Neuronal stem cell (in vitro differentiated cells): ENCODE results near the gene GPR26.
A peak's percentile ranks its signal among the peaks of the same experiment; 100 is the strongest.

Source experiments
- DNase-seq: peaks from one replicate; pipeline ENCODE4 v3.0.0-alpha.2; 2013; ENCODE audit warnings: low spot score
- H2AFZ ChIP-seq: one replicate; pipeline ENCODE4 v1.6.1; 2013; ENCODE audit warnings: mild to moderate bottlenecking, low read length, inconsistent platforms
- H2AK5ac ChIP-seq: 2 replicates; pipeline ENCODE4 v1.6.1; 2013; ENCODE audit warnings: low read depth, mild to moderate bottlenecking, inconsistent platforms, low read length, moderate library complexity, mixed read lengths
- H2BK120ac ChIP-seq: 2 replicates; pipeline ENCODE4 v1.6.1; 2013; ENCODE audit warnings: low read depth, mild to moderate bottlenecking, inconsistent platforms, low read length, moderate library complexity, mixed read lengths
- H2BK12ac ChIP-seq: one replicate; pipeline ENCODE4 v1.6.1; 2013; ENCODE audit warnings: low read length, inconsistent platforms
- H2BK15ac ChIP-seq: 2 replicates; pipeline ENCODE4 v1.6.1; 2013; ENCODE audit warnings: mild to moderate bottlenecking, low read length, inconsistent platforms, mixed read lengths
- H2BK5ac ChIP-seq: one replicate; pipeline ENCODE4 v1.6.1; 2013; ENCODE audit warnings: inconsistent platforms, mild to moderate bottlenecking, low read length, moderate library complexity
- H3K14ac ChIP-seq: one replicate; pipeline ENCODE4 v1.6.1; 2013; ENCODE audit warnings: low read length, inconsistent platforms
- H3K18ac ChIP-seq: 2 replicates; pipeline ENCODE4 v1.6.1; 2013; ENCODE audit warnings: low read length, inconsistent platforms
- H3K23ac ChIP-seq: 2 replicates; pipeline ENCODE4 v1.6.1; 2013; ENCODE audit warnings: low read depth, mild to moderate bottlenecking, mixed read lengths, low read length, inconsistent platforms; ENCODE audit not compliant: poor library complexity
- H3K27ac ChIP-seq: replicated peaks from 3 replicates; pipeline ENCODE4 v1.5.1; 2013; ENCODE audit warnings: low read length, inconsistent platforms
- H3K27me3 ChIP-seq, 3 experiments: 2 replicates each; pipeline ENCODE4 v1.6.1; 2013; ENCODE audit warnings: low read length in 3 of 3, mild to moderate bottlenecking in 2 of 3, inconsistent platforms in 1 of 3, low read depth in 1 of 3, mixed read lengths in 1 of 3, moderate library complexity in 1 of 3; ENCODE audit not compliant: control insufficient read depth in 3 of 3, insufficient read depth in 3 of 3
- H3K36me3 ChIP-seq, 2 donors: replicated peaks in 1 of 2; 2 replicates each; pipeline ENCODE4 v1.6.1; 2013; ENCODE audit warnings: low read length in 2 of 2; ENCODE audit not compliant: control insufficient read depth in 2 of 2, insufficient read depth in 2 of 2
- H3K4ac ChIP-seq: 2 replicates; pipeline ENCODE4 v1.6.1; 2013; ENCODE audit warnings: inconsistent platforms, mild to moderate bottlenecking, low read length, moderate library complexity
- H3K4me1 ChIP-seq, 2 donors: 1 replicate in 1 of 2; 2 replicates in 1 of 2; pipeline ENCODE4 v1.6.1; 2013; ENCODE audit warnings: low read length in 2 of 2, low read depth in 1 of 2; ENCODE audit not compliant: control insufficient read depth in 2 of 2, insufficient read depth in 1 of 2
- H3K4me2 ChIP-seq: one replicate; pipeline ENCODE4 v1.6.1; 2013; ENCODE audit warnings: mild to moderate bottlenecking, low read length, inconsistent platforms; ENCODE audit not compliant: insufficient read depth, poor library complexity, severe bottlenecking
- H3K4me3 ChIP-seq, 2 donors: 2 replicates each; pipeline ENCODE4 v1.5.1; 2013; ENCODE audit warnings: low read length in 2 of 2, mild to moderate bottlenecking in 2 of 2, inconsistent platforms in 1 of 2, moderate library complexity in 1 of 2
- H3K79me1 ChIP-seq: one replicate; pipeline ENCODE4 v1.6.1; 2013; ENCODE audit warnings: low read depth, mild to moderate bottlenecking, inconsistent platforms, low read length, moderate library complexity
- H3K9ac ChIP-seq: one replicate; pipeline ENCODE4 v1.6.1; 2013; ENCODE audit warnings: mild to moderate bottlenecking, low read depth, low read length, inconsistent platforms; ENCODE audit not compliant: poor library complexity
- H3K9me3 ChIP-seq, 2 donors: replicated peaks in 1 of 2; 2 replicates each; pipeline versions ENCODE3 to v1.6.1; 2013; ENCODE audit warnings: low read length in 2 of 2, mild to moderate bottlenecking in 2 of 2, inconsistent platforms in 1 of 2, low read depth in 1 of 2, mixed read lengths in 1 of 2, moderate library complexity in 1 of 2; ENCODE audit not compliant: control insufficient read depth in 2 of 2, insufficient read depth in 1 of 2
- H4K8ac ChIP-seq: one replicate; pipeline ENCODE4 v1.6.1; 2013; ENCODE audit warnings: low read depth, mild to moderate bottlenecking, inconsistent platforms, low read length, moderate library complexity
- H4K91ac ChIP-seq: one replicate; pipeline ENCODE4 v1.6.1; 2013; ENCODE audit warnings: low read length, low read depth, mild to moderate bottlenecking, inconsistent platforms; ENCODE audit not compliant: poor library complexity
- WGBS, 2 donors: extraction: QIAGEN DNeasy Blood & Tissue Kit; methylation state at CpG; one replicate each; pipeline ENCODE4 v1.1.7; 2013; ENCODE audit warnings: missing lambda C conversion rate in 2 of 2, mixed read lengths in 1 of 2; ENCODE audit not compliant: insufficient read length in 2 of 2, insufficient replicate concordance in 1 of 2; ENCODE audit errors: extremely low coverage in 2 of 2; 5-methylcytosine and 5-hydroxymethylcytosine counted together

GPR26 gene

GRCh38 chr10:123741146-123741545 lies 75.0 kb downstream of the GPR26 start:
- Histone ChIP-seq H3K4me1 (peaks cover 0 to 2% of the 10 kb centered on the region in 2 donors), H3K23ac (no peak overlapping the region), H3K9ac (no peak overlapping the region), H4K91ac (no peak overlapping the region), H2BK15ac (peak overlapping the region; percentile 43), H2BK12ac (no peak overlapping the region), H2AFZ (no peak overlapping the region), H4K8ac (no peak overlapping the region), H2BK120ac (no peak overlapping the region), H3K4me3 (no peak overlapping the region), H2AK5ac (no peak overlapping the region), H3K27ac (no peak overlapping the region), H3K9me3 (no peaks in the 10 kb centered on the region), H2BK5ac (no peak overlapping the region), H3K4me2 (no peak overlapping the region), H3K36me3 (no peaks in the 10 kb centered on the region), H3K79me1 (no peaks in the 10 kb centered on the region), H3K27me3 (no peaks in the 10 kb centered on the region), H3K18ac (peak overlapping the region; percentile 6), H3K4ac (no peak overlapping the region), H3K14ac (peak overlapping the region; percentile 72)
- WGBS, 2 donors, result no CpG with 5 or more reads among the region's 7 CpGs
- DNase-seq, result no peak

DNA sequence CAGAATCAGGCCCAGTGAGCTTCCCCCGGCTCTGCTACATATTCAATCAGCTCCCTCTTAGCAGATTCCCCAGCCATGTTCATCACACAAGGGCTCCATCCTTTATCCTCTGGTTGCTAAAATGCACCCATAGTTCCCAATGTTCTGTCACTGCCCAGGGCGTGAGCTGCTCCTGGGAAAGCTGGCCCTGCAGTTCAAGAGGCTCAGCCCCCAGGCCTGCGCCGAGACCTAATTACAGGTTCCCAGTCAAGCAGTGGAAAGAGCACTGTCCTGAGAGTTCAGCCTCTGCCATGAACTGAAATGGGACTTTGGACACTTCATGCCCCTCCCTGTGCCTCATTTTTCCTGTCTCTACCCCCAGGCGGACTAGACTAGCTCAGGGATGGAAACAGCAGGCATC lies 75.6 kb downstream of the GPR26 start:
- no peak overlapping the region for H3K14ac ChIP-seq
- H3K23ac ChIP-seq, result no peak overlapping the region
- H3K4ac ChIP-seq, result no peak overlapping the region
- H3K79me1 ChIP-seq, result no peaks in the 10 kb centered on the region
- H2BK5ac ChIP-seq, result no peak overlapping the region
- no CpG with 5 or more reads among the region's 5 CpGs for WGBS, 2 donors
- no peak overlapping the region for H2BK15ac ChIP-seq
- no peaks in the 10 kb centered on the region for H3K27me3 ChIP-seq
- H3K4me2 ChIP-seq, result no peak overlapping the region
- no peaks in the 10 kb centered on the region for H3K9me3 ChIP-seq
- no peak overlapping the region for H4K8ac ChIP-seq
- H2BK120ac ChIP-seq, result no peak overlapping the region
- H2AK5ac ChIP-seq, result no peak overlapping the region
- no peaks in the 10 kb centered on the region for H3K36me3 ChIP-seq
- H2AFZ ChIP-seq, result no peak overlapping the region
- no peak overlapping the region for H3K27ac ChIP-seq
- H4K91ac ChIP-seq, result no peak overlapping the region
- H3K4me3 ChIP-seq, result no peak overlapping the region
- DNase-seq, result no peak
- peaks cover 0 to 4% of the 10 kb centered on the region in 2 donors for H3K4me1 ChIP-seq
- H3K9ac ChIP-seq, result no peak overlapping the region
- H2BK12ac ChIP-seq, result no peak overlapping the region
- H3K18ac ChIP-seq, result no peak overlapping the region

- DNase-seq, result no peak
- no peaks in the 10 kb centered on the region for H3K79me1 ChIP-seq
- H3K9me3 ChIP-seq, result no peaks in the 10 kb centered on the region
- no peak overlapping the region for H3K14ac ChIP-seq
- no peak overlapping the region for H4K8ac ChIP-seq
- H2BK12ac ChIP-seq, result no peak overlapping the region
- H3K4me3 ChIP-seq, result no peak overlapping the region
- no peaks in the 10 kb centered on the region for H3K27me3 ChIP-seq
- H4K91ac ChIP-seq, result peak overlapping the region; percentile 89
- no peak overlapping the region for H3K4ac ChIP-seq
- WGBS, 2 donors, result no CpG with 5 or more reads among the region's 10 CpGs
- peaks cover 0 to 6% of the 10 kb centered on the region in 2 donors for H3K4me1 ChIP-seq
- peak overlapping the region; percentile 88 for H3K18ac ChIP-seq
- H3K36me3 ChIP-seq, result no peaks in the 10 kb centered on the region
- H3K4me2 ChIP-seq, result no peak overlapping the region
- peak overlapping the region; percentile 15 for H2AK5ac ChIP-seq
- no peak overlapping the region for H2AFZ ChIP-seq
- no peak overlapping the region for H3K27ac ChIP-seq
- no peak overlapping the region for H3K9ac ChIP-seq
- peak overlapping the region; percentile 5 for H2BK15ac ChIP-seq
- H2BK120ac ChIP-seq, result peak overlapping the region; percentile 38
- no peak overlapping the region for H3K23ac ChIP-seq
- no peak overlapping the region for H2BK5ac ChIP-seq
These were observed 76.7 kb downstream of the GPR26 start for GRCh38 chr10:123742751-123743440.

DNA sequence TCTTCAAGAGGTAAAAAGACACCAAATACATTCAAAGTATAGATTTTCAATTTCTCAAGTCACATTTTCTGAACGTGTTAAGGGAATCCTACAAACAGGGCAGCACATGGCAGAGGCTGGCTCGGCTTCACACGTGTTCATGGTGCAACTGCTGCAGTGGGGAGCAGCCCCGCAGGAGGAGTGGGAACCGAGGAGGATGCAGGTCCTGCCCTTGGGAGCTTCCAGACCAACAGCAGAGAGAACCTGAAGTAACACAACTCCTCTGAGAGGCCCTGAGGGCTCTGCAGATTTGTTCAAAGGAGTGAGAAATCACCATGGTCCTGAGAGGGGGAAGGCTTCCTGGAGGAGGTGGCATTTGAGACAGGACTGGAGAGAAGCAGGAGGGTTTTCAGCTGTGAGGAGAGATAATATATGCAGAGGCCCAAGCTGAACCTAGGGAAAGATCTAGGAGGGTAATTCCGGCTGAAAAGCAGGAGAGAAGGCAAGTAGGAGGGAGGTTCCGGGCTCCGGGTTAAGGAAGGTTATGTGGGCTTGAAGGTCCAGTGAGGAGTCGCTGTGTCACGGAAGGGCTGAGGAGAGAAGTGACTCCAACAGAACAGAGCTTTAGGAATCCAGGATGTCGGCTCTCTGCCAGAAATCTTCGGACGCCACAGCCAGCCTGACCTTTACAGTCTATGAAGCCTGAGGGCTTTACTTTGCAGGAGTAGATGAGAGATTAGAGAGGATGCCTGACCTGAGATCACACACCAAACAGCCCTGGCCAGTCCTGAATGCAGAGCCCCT lies 77.5 kb downstream of the GPR26 start:
- H2BK12ac ChIP-seq, result no peak overlapping the region
- no peak overlapping the region for H3K27ac ChIP-seq
- no peak overlapping the region for H2BK120ac ChIP-seq
- peak overlapping the region; percentile 72 for H3K18ac ChIP-seq
- no peak overlapping the region for H2BK5ac ChIP-seq
- no peaks in the 10 kb centered on the region for H3K27me3 ChIP-seq
- no CpG with 5 or more reads among the region's 13 CpGs for WGBS, 2 donors
- H3K4me3 ChIP-seq, result no peak overlapping the region
- H4K91ac ChIP-seq, result no peak overlapping the region
- no peak overlapping the region for H3K23ac ChIP-seq
- no peak overlapping the region for H3K14ac ChIP-seq
- no peak overlapping the region for H2AFZ ChIP-seq
- H2BK15ac ChIP-seq, result peak overlapping the region; percentile 3
- H3K36me3 ChIP-seq, result no peaks in the 10 kb centered on the region
- H3K9ac ChIP-seq, result no peak overlapping the region
- no peaks in the 10 kb centered on the region for H3K9me3 ChIP-seq
- H3K4ac ChIP-seq, result no peak overlapping the region
- H2AK5ac ChIP-seq, result no peak overlapping the region
- no peak overlapping the region for H3K4me2 ChIP-seq
- no peak overlapping the region for H4K8ac ChIP-seq
- H3K79me1 ChIP-seq, result no peaks in the 10 kb centered on the region
- peaks cover 0 to 6% of the 10 kb centered on the region in 2 donors for H3K4me1 ChIP-seq
- DNase-seq, result no peak
